ENCODE measurements around the gene SAMSN1. TPM values are rescaled to one million over a fixed set of nuclear protein-coding genes. Genes with fewer than 3 reads are reported as not detected.

SAMSN1 gene
- total and polyA plus RNA-seq, 2 experiments from 2014 or later = 3.2 to 5.4 TPM

DNA sequence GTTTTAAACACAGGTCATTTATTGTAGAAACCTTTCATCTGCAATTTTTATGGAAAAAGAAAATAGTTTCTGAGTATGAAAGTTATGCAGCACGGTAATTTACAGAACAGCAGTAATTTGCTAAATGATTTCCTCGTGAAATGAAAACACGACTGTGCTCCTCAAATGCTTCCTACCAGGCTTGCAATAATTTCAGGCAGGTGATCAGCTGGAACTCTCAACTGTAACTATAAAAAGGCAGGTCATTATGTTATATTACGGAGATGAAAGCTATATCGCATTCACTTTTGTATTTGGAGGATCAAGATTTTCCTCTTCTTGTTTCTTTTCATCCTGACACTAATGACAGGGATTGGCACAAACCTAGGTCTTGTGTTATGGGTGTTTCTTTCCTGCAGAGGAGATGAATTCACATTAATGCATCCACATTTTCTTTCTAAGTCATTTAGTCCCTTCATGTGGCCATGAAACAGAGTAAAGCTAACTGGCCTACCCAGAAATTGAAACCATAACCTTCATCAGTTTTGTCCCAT is 57.4 kb downstream of the SAMSN1 start:
- Histone ChIP-seq H3K9me2 (ENCODE audit: insufficient read depth) (no peaks in the 10 kb centered on the region), H3K36me3 (ENCODE audit: insufficient read depth) (no peaks in the 10 kb centered on the region), H2AFZ (0 out of 2 replicates have a peak overlapping the region, but pooled peaks have one; percentile 24), H3K4me1 (ENCODE audit: insufficient read depth) (no peaks in the 10 kb centered on the region), H3K27me3 (ENCODE audit: insufficient read depth) (no peaks in the 10 kb centered on the region), H3K4me3 (no peak overlapping the region), H3K4me2 (no peak overlapping the region), H3F3A (replicated peaks; ENCODE audit: low read depth) (no peaks in the 10 kb centered on the region), H3K27ac (ENCODE audit: low read depth) (no peak overlapping the region), H3K79me2 (replicated peaks; ENCODE audit: insufficient read depth) (no peaks in the 10 kb centered on the region), H4K20me1 (replicated peaks; ENCODE audit: insufficient read depth) (no peaks in the 10 kb centered on the region)
- Mint-ChIP-seq H3K4me1 (no peaks in the 10 kb centered on the region), H3K9me3 (no peaks in the 10 kb centered on the region), H3K27ac (no peak overlapping the region; the same call in 1 of the 2 replicates), H3K27me3 (ENCODE audit: insufficient read depth, low read depth, poor library complexity) (no peaks in the 10 kb centered on the region), H3K4me3 (no peak overlapping the region), H3K36me3 (ENCODE audit: low read depth) (no peaks in the 10 kb centered on the region)
- no peak for TF ChIP-seq ZNF331 (CRISPR knock-in tag; IDR thresholded peaks at IDR 0.05; ENCODE audit: low read depth)
- TF ChIP-seq STAT1 (IDR thresholded peaks at IDR 0.05; ENCODE audit: unreplicated experiment) = no peak
- no peak for TF ChIP-seq POLR2AphosphoS5 (IDR thresholded peaks at IDR 0.05; ENCODE audit: low read depth)
- no peak for TF ChIP-seq ZNF114 (CRISPR knock-in tag; IDR thresholded peaks at IDR 0.05)
- TF ChIP-seq ETS1 (IDR thresholded peaks at IDR 0.05) = no peak
- TF ChIP-seq ZNF462 (CRISPR knock-in tag; IDR thresholded peaks at IDR 0.05) = no peak
- no peak for TF ChIP-seq JUNB (IDR thresholded peaks at IDR 0.05; ENCODE audit: unreplicated experiment)
- TF ChIP-seq, protein P1, sequence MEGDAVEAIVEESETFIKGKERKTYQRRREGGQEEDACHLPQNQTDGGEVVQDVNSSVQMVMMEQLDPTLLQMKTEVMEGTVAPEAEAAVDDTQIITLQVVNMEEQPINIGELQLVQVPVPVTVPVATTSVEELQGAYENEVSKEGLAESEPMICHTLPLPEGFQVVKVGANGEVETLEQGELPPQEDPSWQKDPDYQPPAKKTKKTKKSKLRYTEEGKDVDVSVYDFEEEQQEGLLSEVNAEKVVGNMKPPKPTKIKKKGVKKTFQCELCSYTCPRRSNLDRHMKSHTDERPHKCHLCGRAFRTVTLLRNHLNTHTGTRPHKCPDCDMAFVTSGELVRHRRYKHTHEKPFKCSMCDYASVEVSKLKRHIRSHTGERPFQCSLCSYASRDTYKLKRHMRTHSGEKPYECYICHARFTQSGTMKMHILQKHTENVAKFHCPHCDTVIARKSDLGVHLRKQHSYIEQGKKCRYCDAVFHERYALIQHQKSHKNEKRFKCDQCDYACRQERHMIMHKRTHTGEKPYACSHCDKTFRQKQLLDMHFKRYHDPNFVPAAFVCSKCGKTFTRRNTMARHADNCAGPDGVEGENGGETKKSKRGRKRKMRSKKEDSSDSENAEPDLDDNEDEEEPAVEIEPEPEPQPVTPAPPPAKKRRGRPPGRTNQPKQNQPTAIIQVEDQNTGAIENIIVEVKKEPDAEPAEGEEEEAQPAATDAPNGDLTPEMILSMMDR (conservative IDR thresholded peaks at IDR 0.05; ENCODE audit: low read depth in 2 of 2) = no peak
- TF ChIP-seq CREB1 (CRISPR knock-in tag; IDR thresholded peaks at IDR 0.05; ENCODE audit: low read depth) = no peak
- ATAC-seq (no peak), DNase-seq (ENCODE audit: low spot score) (no peak)
